Activated CD8-positive, alpha-beta memory T cell treated with anti-CD3 and anti-CD28 coated beads for 36 hours (primary cell): ENCODE data around the gene MKNK2. TPM values are rescaled to one million over a fixed set of nuclear protein-coding genes. Genes with fewer than 3 reads are reported as not detected.
"Not testable (repeated sequence)": the region's sequence is repeated elsewhere in the genome, so short reads cannot be mapped to it uniquely, and the experiment has no call there.

Experiments used
- CTCF ChIA-PET: fragments of 350-600 bp; sonication (Branson Sonifier 250); formaldehyde crosslinking; loops from one replicate; lab custom pipeline; 2021; ENCODE audit warnings: antibody characterized with exemption; lab: Charles Lee
- POLR2A ChIA-PET: fragments of 350-600 bp; sonication (Branson Sonifier 250); formaldehyde crosslinking; loops from one replicate; lab custom pipeline; 2021; ENCODE audit warnings: antibody characterized with exemption; lab: Charles Lee
- total RNA-seq, 2 experiments: library from RNA; stranded (reverse); gene quantifications; one replicate each; pipeline ENCODE4 v1.2.3, GENCODE V29; 2021

Gene MKNK2
- total RNA-seq, 2 experiments from 2014 or later = 164 to 171 TPM

DNA sequence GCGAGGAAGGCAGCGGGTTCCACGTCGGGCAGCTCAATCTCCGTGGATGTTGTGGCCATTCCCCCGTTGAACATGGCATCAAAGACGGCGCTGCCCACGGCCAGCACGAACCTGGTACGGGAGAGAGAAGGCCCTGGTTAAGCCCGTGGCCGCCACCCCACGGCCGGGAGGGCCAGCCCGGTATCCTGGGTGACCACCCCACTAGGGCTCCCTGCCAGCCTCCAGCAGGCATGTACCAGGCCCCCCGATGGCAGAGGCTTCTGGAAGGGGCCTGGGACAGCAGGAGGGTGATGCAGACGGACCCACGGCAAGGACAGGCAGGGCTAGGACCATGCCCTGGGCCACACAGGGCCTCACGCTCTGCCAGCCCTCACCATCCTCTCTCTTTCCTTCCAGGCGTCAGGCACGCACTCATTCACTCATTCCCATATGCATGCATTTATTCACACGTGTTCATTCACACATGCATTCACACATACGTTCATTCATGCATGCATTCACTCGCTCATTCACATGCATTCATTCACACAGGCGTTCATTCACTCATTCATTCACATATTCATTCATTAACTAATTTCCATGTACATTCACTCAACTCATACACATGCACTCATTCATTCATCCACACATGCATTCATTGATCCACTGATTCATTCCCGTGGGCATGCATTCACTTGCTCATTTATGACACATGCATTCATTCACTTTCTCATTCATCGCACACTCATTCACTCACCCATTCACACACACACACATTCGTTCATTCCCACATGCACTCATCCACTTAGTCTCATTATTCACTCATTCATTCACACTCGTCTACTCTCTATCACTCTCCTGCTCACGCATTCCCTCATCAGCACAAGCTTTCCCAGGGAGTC lies 53.5 kb downstream of the MKNK2 start:
- ChIA-PET POLR2A (no interaction called here), CTCF (no interaction called here)

DNA sequence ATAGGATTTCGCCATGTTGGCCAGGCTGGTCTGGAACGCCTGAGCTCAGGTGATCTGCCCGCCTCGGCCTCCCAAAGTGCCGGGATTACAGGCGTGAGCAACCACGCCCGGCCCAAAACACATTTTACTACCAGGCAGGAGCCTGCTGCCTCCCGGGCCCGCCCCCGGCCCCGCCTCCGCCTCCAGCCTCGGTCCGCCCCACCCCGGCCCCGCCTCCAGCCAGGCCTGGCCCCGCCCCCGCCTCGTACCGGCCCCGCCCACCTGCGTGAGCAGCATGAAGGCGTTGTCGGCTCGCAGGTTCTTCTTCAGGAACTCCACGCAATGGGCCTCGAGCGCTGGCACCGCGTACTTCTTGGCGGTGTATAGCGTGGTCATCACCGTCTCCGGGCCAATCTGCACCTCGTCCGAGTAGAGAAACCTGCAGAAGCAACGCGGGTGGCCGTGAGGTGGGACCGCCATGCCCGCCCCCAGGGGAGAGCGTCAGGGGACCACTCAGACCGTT lies 58.2 kb downstream of the MKNK2 start:
- ChIA-PET POLR2A (no interaction called here), CTCF (no interaction called here)

DNA sequence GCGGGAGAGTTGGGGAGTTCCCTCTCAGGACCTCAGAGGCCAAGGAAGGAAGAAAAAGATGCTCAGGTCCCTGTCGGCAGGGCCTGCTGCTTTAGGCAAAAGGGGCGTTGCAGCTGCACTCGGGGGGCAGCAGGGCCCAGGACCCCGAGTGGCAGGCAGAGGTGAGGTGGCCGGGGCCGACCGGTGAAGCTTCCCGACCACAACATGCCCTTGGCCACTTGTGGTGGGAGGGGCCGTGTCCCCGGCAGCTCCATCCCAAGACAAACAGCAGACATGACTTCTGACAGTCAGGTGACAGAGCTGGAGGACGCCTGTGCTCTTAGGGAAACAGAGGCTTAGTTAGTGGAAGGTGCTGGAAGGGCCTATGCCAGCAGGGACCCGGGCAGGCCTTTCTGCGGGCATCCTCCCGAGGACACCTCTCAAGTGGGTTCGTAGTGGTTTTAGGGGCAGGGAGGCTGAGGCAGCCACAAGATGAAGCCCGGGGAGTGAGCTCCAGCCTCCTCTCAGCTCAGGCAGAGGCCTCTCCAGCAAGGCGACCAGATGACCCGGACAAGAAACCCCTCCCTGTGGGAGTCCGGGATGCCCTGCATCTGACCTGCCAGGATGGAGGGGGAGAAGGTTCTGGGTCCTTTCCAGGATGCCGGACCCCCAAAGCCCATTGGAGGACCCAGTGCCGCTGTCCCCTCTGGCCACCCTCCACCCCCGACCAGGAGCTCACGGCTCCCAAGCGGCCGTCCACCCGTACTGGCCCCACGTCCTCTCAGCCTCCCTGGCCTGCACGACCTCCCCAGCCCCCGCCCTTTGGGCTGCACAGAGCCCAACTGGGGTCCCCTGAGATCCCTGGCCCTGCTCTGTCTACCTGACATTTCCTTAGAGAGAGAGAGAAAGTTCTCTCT lies 59.8 kb downstream of the MKNK2 start:
- ChIA-PET POLR2A (interaction anchor here (0.6 kb wide), 2 partner anchors 49 to 117 kb away, joined by 3 to 8 read pairs; no protein-coding TSS in a partner anchor), CTCF (no interaction called here)

DNA sequence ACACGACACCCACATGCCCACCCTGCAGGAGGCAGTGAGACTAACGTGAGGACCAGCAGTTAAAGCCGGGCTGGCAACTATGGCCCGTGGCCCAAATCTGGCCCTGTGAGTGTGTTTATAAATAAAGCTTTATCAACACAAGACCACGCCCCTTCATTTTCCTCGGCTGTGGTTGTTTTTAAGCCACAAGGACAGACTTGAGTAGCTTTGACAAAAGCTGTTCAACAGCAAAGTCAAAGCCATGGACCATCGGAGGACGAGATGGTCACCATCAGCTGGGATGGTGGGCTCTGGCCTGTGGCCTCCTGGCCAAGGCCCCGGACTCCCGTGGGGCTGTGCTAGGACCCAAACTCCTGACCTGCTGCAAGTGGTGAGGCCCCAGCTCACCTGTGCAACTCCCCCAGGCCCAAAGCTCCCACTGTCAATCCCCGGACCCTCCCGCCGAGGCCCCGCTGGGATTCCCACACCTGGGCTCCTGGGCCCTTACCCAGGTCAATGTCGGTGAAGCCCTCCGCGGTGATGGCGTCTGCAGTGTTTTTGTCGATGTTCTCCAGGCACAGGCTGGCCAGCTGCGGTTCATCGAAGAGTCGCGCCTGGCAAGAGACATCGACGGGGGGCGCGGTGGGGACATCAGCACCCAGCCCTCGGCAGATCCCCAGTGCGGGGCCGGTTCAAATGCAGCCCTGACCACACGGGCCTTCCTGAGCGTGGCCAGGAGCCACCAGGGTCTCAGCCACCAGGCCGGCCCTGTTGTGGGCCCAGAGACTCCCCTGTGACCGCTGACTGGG lies 60.6 kb downstream of the MKNK2 start:
- CTCF ChIA-PET = no interaction called here

DNA sequence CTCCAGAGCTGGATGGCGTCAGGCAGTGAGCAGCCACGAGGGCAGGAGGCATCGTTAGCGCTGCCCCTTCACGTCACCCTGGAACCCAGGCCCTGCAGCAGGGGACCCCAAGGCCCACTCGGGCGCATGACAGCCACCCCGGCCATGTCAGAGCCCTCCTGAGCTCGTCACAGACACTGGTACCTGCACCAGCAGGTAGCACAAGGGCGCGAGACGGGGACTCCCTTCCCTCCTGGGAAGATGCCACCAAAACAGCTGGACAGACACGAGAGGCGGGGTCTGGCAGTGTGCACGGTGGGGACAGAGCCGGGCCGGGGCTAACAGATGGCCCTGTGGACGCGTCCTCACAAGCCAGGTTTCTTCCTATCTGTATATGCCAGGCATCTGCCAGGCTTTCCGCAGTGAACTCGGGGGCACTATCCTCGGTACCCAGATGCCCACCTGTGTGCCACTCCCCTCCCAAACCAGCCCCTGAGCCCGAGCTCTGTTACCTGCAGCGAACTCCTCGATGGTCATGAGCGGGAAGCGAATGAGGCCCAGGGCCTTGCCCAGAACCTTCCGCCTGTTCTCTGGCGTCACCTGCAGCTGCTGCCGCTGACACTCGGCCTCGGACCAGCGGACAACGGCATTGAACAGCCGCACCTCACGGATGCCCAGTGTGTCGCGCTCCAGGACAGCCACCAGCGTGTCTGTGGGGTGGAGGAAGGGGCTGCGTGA lies 61.4 kb downstream of the MKNK2 start:
- ChIA-PET POLR2A (no interaction called here), CTCF (interaction anchor here (0.6 kb wide), 1 partner anchor 48 kb away, joined by 3 read pairs; no protein-coding TSS in a partner anchor)

More for the DNA sequence above, 60.6 kb downstream of the MKNK2 start:
- POLR2A ChIA-PET = interaction anchor here (0.5 to 0.6 kb wide), 2 partner anchors 116 to 1112 kb away, joined by 3 to 8 read pairs; no protein-coding TSS in a partner anchor

DNA sequence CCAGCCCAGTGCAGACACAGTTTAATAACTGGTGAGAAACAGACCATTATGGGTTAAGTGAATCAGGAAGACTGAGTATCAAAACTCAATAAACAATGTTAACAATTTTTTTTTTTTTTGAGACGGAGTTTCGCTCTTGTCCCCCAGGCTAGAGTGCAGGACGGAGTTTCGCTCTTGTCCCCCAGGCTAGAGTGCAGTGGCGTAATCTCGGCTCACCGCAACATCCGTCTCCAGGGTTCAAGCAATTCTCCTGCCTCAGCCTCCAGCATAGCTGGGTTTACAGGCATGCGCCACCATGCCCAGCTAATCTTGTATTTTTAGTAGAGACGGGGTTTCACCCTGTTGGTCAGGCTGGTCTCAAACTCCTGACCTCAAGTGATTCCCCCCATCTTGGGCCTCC lies 62.6 kb downstream of the MKNK2 start:
- CTCF ChIA-PET, POLR2A ChIA-PET: not testable (repeated sequence)

Other genes starting within 250 kb of the MKNK2 start
- gene ATP8B3, start 239.0 kb downstream of the MKNK2 start, total RNA-seq = 1 to 10 TPM; 1.5 to 1.7 TPM
- gene REXO1, start 202.8 kb downstream of the MKNK2 start, total RNA-seq = 10 to 100 TPM; 52.5 to 53.0 TPM
- gene KLF16, start 187.7 kb downstream of the MKNK2 start, total RNA-seq = 10 to 100 TPM; 41.5 to 45.7 TPM
- 100 to 1,000 TPM; 117 to 125 TPM for gene ABHD17A, start 165.7 kb downstream of the MKNK2 start, total RNA-seq
- 1 to 10 TPM; 7.3 to 8.0 TPM for gene ADAT3, start 145.8 kb downstream of the MKNK2 start, total RNA-seq
- 10 to 100 TPM; 43.6 to 48.6 TPM for gene SCAMP4, start 145.8 kb downstream of the MKNK2 start, total RNA-seq
- gene CSNK1G2, start 110.1 kb downstream of the MKNK2 start, total RNA-seq = 10 to 100 TPM; 62.9 to 64.7 TPM
- gene BTBD2, start 35.5 kb downstream of the MKNK2 start, total RNA-seq = 10 to 100 TPM; 17.0 to 24.8 TPM
- 100 to 1,000 TPM; 173 to 181 TPM for gene MOB3A, start 45.1 kb upstream of the MKNK2 start, total RNA-seq
- gene IZUMO4, start 45.7 kb upstream of the MKNK2 start, total RNA-seq = 1 to 10 TPM; 7.5 to 8.5 TPM
- 100 to 1,000 TPM in 1 of 2 experiments, 10 to 100 TPM in 1; 94.2 to 103 TPM for gene AP3D1, start 100.3 kb upstream of the MKNK2 start, total RNA-seq
- gene DOT1L, start 112.7 kb upstream of the MKNK2 start, total RNA-seq = 10 to 100 TPM; 84.1 to 86.3 TPM
- 10 to 100 TPM; 87.0 to 90.6 TPM for gene PLEKHJ1, start 185.1 kb upstream of the MKNK2 start, total RNA-seq
- gene SF3A2, start 185.6 kb upstream of the MKNK2 start, total RNA-seq = 100 to 1,000 TPM; 133 to 142 TPM
- gene AMH, start 198.1 kb upstream of the MKNK2 start, total RNA-seq = 1 to 10 TPM; 5.9 to 6.3 TPM
- gene JSRP1, start 205.2 kb upstream of the MKNK2 start, total RNA-seq = 1 to 10 TPM in 1 of 2 experiments, under 1 TPM in 1; 0.61 to 1.3 TPM
- under 1 TPM in 1 of 2 experiments, not detected in 1; 0.06 TPM for gene PEAK3, start 230.9 kb upstream of the MKNK2 start, total RNA-seq